Measurements from ENCODE around the gene HRAS. TPM values are rescaled to one million over a fixed set of nuclear protein-coding genes. Genes with fewer than 3 reads are reported as not detected.

The HRAS gene
- total and polyA plus RNA-seq, 2 of the 8 experiments (the other 6 are each of a cell fraction or from before 2014, with no cell fraction given), result 44.3 to 54.7 TPM

- H4K20me1 ChIP-seq (replicated peaks in 1 of 2; ENCODE audit: control insufficient read depth in 1 of 2, insufficient read depth in 2 of 2, low read length in 2 of 2), result peaks cover 3 to 6% of the 10 kb centered on the region in 2 experiments
- no peak overlapping the region for H3K4ac ChIP-seq (replicated peaks; ENCODE audit: insufficient read length, low read depth, low read length)
- WGBS, 2 experiments (ENCODE audit: extremely low coverage in 1 of 2, insufficient coverage in 1 of 2, insufficient read length in 1 of 2, insufficient replicate concordance in 2 of 2, low coverage in 1 of 2, low lambda C conversion rate in 2 of 2, missing lambda C conversion rate in 1 of 2), result 96% methylated on average over 34 of the region's 37 CpGs; no CpG with 5 or more reads in 1 of the 2 experiments
- no peak overlapping the region for H2AK5ac ChIP-seq (ENCODE audit: low read depth, low read length)
- no peak overlapping the region for H3K56ac ChIP-seq (replicated peaks; ENCODE audit: insufficient read length, low read depth, low read length)
- H2BK15ac ChIP-seq (ENCODE audit: low read length), result no peak overlapping the region
- no peak overlapping the region; the same call in 1 of the 2 replicates for H2BK5ac ChIP-seq (ENCODE audit: low read depth, low read length)
- CTCF ChIA-PET (ENCODE audit: partially characterized antibody), result interaction anchor here (0.9 to 1.3 kb wide), 3 partner anchors 17 to 41 kb away, joined by 3 to 4 read pairs (median 3); no protein-coding TSS in a partner anchor
- H4K91ac ChIP-seq (replicated peaks; ENCODE audit: insufficient read length, low read length), result no peak overlapping the region
- H3K36me3 ChIP-seq (ENCODE audit: control insufficient read depth in 2 of 4, insufficient read depth in 4 of 4, low read length in 3 of 4), result peaks cover 2 to 17% (median 5%) of the 10 kb centered on the region in 4 experiments; a peak in 4 of 8 replicates
- no peaks in the 10 kb centered on the region for H3K27me3 ChIP-seq (replicated peaks in 1 of 4; ENCODE audit: control insufficient read depth in 3 of 4, extremely low read depth in 1 of 4, insufficient read depth in 3 of 4, low read length in 3 of 4)
- no peak overlapping the region for H3K18ac ChIP-seq (ENCODE audit: extremely low read depth, low read length)
- no peak overlapping the region for H3K27ac ChIP-seq (ENCODE audit: low read depth, low read length)
- peaks cover 8% of the 10 kb centered on the region for H3K79me1 ChIP-seq (ENCODE audit: low read depth, low read length)
- H2BK12ac ChIP-seq (ENCODE audit: low read depth, low read length), result no peak overlapping the region
- TF ChIP-seq KDM5A (IDR thresholded peaks at IDR 0.05; ENCODE audit: low read length), result no peak
- no peak for TF ChIP-seq BRCA1 (IDR thresholded peaks at IDR 0.05; ENCODE audit: low read depth, low read length)
- TF ChIP-seq EZH2 (IDR thresholded peaks at IDR 0.05; ENCODE audit: low read depth, low read length, severe bottlenecking), result no peak
- no peak overlapping the region for H3K4me2 ChIP-seq (ENCODE audit: insufficient read depth in 1 of 2, low read depth in 2 of 2, low read length in 2 of 2)
- no peak overlapping the region for H3K9ac ChIP-seq (replicated peaks in 1 of 4; ENCODE audit: extremely low read depth in 1 of 4, low read depth in 3 of 4, low read length in 3 of 4)
- H3K79me2 ChIP-seq (ENCODE audit: control insufficient read depth in 1 of 2, insufficient read depth in 2 of 2, low read length in 2 of 2), result peaks cover 0 to 5% of the 10 kb centered on the region in 2 experiments; a peak in 1 of 4 replicates
- no peak overlapping the region for H3K23ac ChIP-seq (ENCODE audit: insufficient read length)
- H2AFZ ChIP-seq (ENCODE audit: low read length), result no peak overlapping the region
- H3K4me1 ChIP-seq (replicated peaks in 1 of 4; ENCODE audit: control insufficient read depth in 3 of 4, insufficient read depth in 4 of 4, low read length in 3 of 4), result no peaks in the 10 kb centered on the region
- H3K9me3 ChIP-seq (ENCODE audit: insufficient read depth in 2 of 2, low read depth in 1 of 2, low read length in 1 of 2), result peaks cover 0 to 7% of the 10 kb centered on the region in 2 experiments; a peak in 1 of 4 replicates
- no peak overlapping the region for H3K4me3 ChIP-seq (ENCODE audit: extremely low read depth in 1 of 4, insufficient read depth in 2 of 4, low read depth in 3 of 4, low read length in 4 of 4)
- no peak for FAIRE-seq
- H3K14ac ChIP-seq (ENCODE audit: insufficient read length), result no peak overlapping the region
- POLR2A ChIA-PET (ENCODE audit: partially characterized antibody), result interaction anchor here (0.5 to 1.1 kb wide), 5 partner anchors 10 to 200 kb away, joined by 3 to 4 read pairs (median 3); no protein-coding TSS in a partner anchor
- no peak overlapping the region for H2BK20ac ChIP-seq (ENCODE audit: low read length)
- no peak for DNase-seq (ENCODE audit: low read depth in 1 of 2, low spot score in 2 of 2)
- no peaks in the 10 kb centered on the region for H3K23me2 ChIP-seq (ENCODE audit: low read depth, low read length)
- H4K5ac ChIP-seq (ENCODE audit: insufficient read length, low read depth, low read length), result no peak overlapping the region
- no peak overlapping the region for H2BK120ac ChIP-seq (replicated peaks; ENCODE audit: low read depth, low read length)
- H4K8ac ChIP-seq (ENCODE audit: extremely low read depth, insufficient read depth, low read length), result no peak overlapping the region
These were observed 45.7 kb downstream of the HRAS start for GRCh38 chr11:489610-490185.

All from H1 (cell line).